ENCODE measurements around the gene ACOT8. TPM values are rescaled to one million over a fixed set of nuclear protein-coding genes. Genes with fewer than 3 reads are reported as not detected.

Gene ACOT8
- total and polyA plus RNA-seq, 2 experiments from 2014 or later, result 32.9 to 55.2 TPM

GRCh38 chr20:45823949-45824835 lies 33.0 kb downstream of the ACOT8 start:
- WGBS, 2 experiments (ENCODE audit: low coverage in 1 of 2, low lambda C conversion rate in 2 of 2, missing lambda C conversion rate in 2 of 2), result 18 to 21% methylated on average over 54 to 57 of the region's 57 CpGs
- H3K9me3 ChIP-seq (ENCODE audit: low read depth), result no peaks in the 10 kb centered on the region
- peak overlapping the region; percentile 68 for H2AFZ ChIP-seq
- peaks cover 9% of the 10 kb centered on the region; the same call in 1 of the 2 replicates for H3F3A ChIP-seq (ENCODE audit: insufficient read depth)
- H3K9me2 ChIP-seq (ENCODE audit: insufficient read depth), result no peaks in the 10 kb centered on the region
- H3K36me3 ChIP-seq (ENCODE audit: low read depth), result no peaks in the 10 kb centered on the region
- no peak overlapping the region for H3K27ac ChIP-seq
- DNase-seq, result peak; percentile 65
- H3K4me3 ChIP-seq, result no peak overlapping the region
- H3K27me3 ChIP-seq (replicated peaks; ENCODE audit: insufficient read depth), result no peaks in the 10 kb centered on the region
- TF ChIP-seq EZH2phosphoT487 (IDR thresholded peaks at IDR 0.05; ENCODE audit: insufficient read depth, low read depth) (no peak), EZH2 (IDR thresholded peaks at IDR 0.05; ENCODE audit: insufficient read depth, poor library complexity, severe bottlenecking) (no peak)
- H4K20me1 ChIP-seq (ENCODE audit: insufficient read depth), result no peaks in the 10 kb centered on the region
- in situ Hi-C loops (cut with MboI), result loop anchor here (10.0 kb wide), 1 partner anchor 131 kb away; no protein-coding TSS in a partner anchor
- H3K79me2 ChIP-seq (ENCODE audit: insufficient read depth), result no peaks in the 10 kb centered on the region
- H3K4me2 ChIP-seq (ENCODE audit: unreplicated experiment), result peak overlapping the region; percentile 28
- H3K9ac ChIP-seq, result no peak overlapping the region
- H3K4me1 ChIP-seq (ENCODE audit: insufficient read depth), result peaks cover 11% of the 10 kb centered on the region

- Histone ChIP-seq H3K27ac (no peak overlapping the region), H3K79me2 (ENCODE audit: insufficient read depth) (no peaks in the 10 kb centered on the region), H3K36me3 (ENCODE audit: low read depth) (no peaks in the 10 kb centered on the region), H2AFZ (0 out of 2 replicates have a peak overlapping the region, but pooled peaks have one; percentile 37), H3K4me3 (0 out of 2 replicates have a peak overlapping the region, but pooled peaks have one; percentile 30), H3K9ac (no peak overlapping the region), H3K9me2 (ENCODE audit: insufficient read depth) (no peaks in the 10 kb centered on the region), H3K4me1 (ENCODE audit: insufficient read depth) (peaks cover 16% of the 10 kb centered on the region), H3K27me3 (replicated peaks; ENCODE audit: insufficient read depth) (no peaks in the 10 kb centered on the region), H3F3A (ENCODE audit: insufficient read depth) (peaks cover 17% of the 10 kb centered on the region; the same call in 1 of the 2 replicates), H3K9me3 (ENCODE audit: low read depth) (no peaks in the 10 kb centered on the region), H3K4me2 (ENCODE audit: unreplicated experiment) (peak overlapping the region; percentile 43), H4K20me1 (ENCODE audit: insufficient read depth) (no peaks in the 10 kb centered on the region)
- in situ Hi-C loops (cut with MboI), result loop anchor here (10.0 kb wide), 1 partner anchor 132 kb away; no protein-coding TSS in a partner anchor
- TF ChIP-seq EZH2phosphoT487 (IDR thresholded peaks at IDR 0.05; ENCODE audit: insufficient read depth, low read depth) (no peak), EZH2 (IDR thresholded peaks at IDR 0.05; ENCODE audit: insufficient read depth, poor library complexity, severe bottlenecking) (no peak)
- peak; percentile 75 for DNase-seq
- 8% methylated on average over 21 to 24 of the region's 24 CpGs for WGBS, 2 experiments (ENCODE audit: low coverage in 1 of 2, low lambda C conversion rate in 2 of 2, missing lambda C conversion rate in 2 of 2)
Measured at GRCh38 chr20:45822857-45823256, 34.3 kb downstream of the ACOT8 start.

GRCh38 chr20:45821947-45822346 lies 35.2 kb downstream of the ACOT8 start:
- peaks cover 25% of the 10 kb centered on the region for H3K4me1 ChIP-seq (ENCODE audit: insufficient read depth)
- H4K20me1 ChIP-seq (ENCODE audit: insufficient read depth), result no peaks in the 10 kb centered on the region
- H3K9me3 ChIP-seq (ENCODE audit: low read depth), result no peaks in the 10 kb centered on the region
- TF ChIP-seq EZH2phosphoT487 (IDR thresholded peaks at IDR 0.05; ENCODE audit: insufficient read depth, low read depth) (no peak), EZH2 (IDR thresholded peaks at IDR 0.05; ENCODE audit: insufficient read depth, poor library complexity, severe bottlenecking) (no peak)
- H3K79me2 ChIP-seq (ENCODE audit: insufficient read depth), result no peaks in the 10 kb centered on the region
- H3K9ac ChIP-seq, result no peak overlapping the region
- no peaks in the 10 kb centered on the region for H3K36me3 ChIP-seq (ENCODE audit: low read depth)
- H3K9me2 ChIP-seq (ENCODE audit: insufficient read depth), result no peaks in the 10 kb centered on the region
- H3K4me2 ChIP-seq (ENCODE audit: unreplicated experiment), result no peak overlapping the region
- no peak overlapping the region for H3K4me3 ChIP-seq
- no peaks in the 10 kb centered on the region for H3K27me3 ChIP-seq (replicated peaks; ENCODE audit: insufficient read depth)
- no peak overlapping the region for H3K27ac ChIP-seq
- 89% methylated on average over 2 of the region's 2 CpGs for WGBS, 2 experiments (ENCODE audit: low coverage in 1 of 2, low lambda C conversion rate in 2 of 2, missing lambda C conversion rate in 2 of 2)
- no peak overlapping the region for H2AFZ ChIP-seq
- DNase-seq, result no peak
- in situ Hi-C loops (cut with MboI), result loop anchor here (10.0 kb wide), 1 partner anchor 133 kb away; no protein-coding TSS in a partner anchor
- H3F3A ChIP-seq (ENCODE audit: insufficient read depth), result peaks cover 26% of the 10 kb centered on the region; the same call in 1 of the 2 replicates

GRCh38 chr20:45819466-45819865 lies 37.7 kb downstream of the ACOT8 start:
- no peak for DNase-seq
- no peaks in the 10 kb centered on the region for H3K27me3 ChIP-seq (replicated peaks; ENCODE audit: insufficient read depth)
- peaks cover 22% of the 10 kb centered on the region for H3F3A ChIP-seq (ENCODE audit: insufficient read depth)
- H3K4me1 ChIP-seq (ENCODE audit: insufficient read depth), result peaks cover 14% of the 10 kb centered on the region
- no peak overlapping the region for H3K4me2 ChIP-seq (ENCODE audit: unreplicated experiment)
- no peaks in the 10 kb centered on the region for H3K36me3 ChIP-seq (ENCODE audit: low read depth)
- peaks cover 16% of the 10 kb centered on the region for H3K79me2 ChIP-seq (ENCODE audit: insufficient read depth)
- no peak overlapping the region for H3K9ac ChIP-seq
- TF ChIP-seq EZH2 (IDR thresholded peaks at IDR 0.05; ENCODE audit: insufficient read depth, poor library complexity, severe bottlenecking) (no peak), EZH2phosphoT487 (IDR thresholded peaks at IDR 0.05; ENCODE audit: insufficient read depth, low read depth) (no peak)
- no peaks in the 10 kb centered on the region for H3K9me2 ChIP-seq (ENCODE audit: insufficient read depth)
- no peak overlapping the region for H2AFZ ChIP-seq
- 91 to 95% methylated on average over 4 of the region's 4 CpGs for WGBS, 2 experiments (ENCODE audit: low coverage in 1 of 2, low lambda C conversion rate in 2 of 2, missing lambda C conversion rate in 2 of 2)
- no peak overlapping the region for H3K4me3 ChIP-seq
- H3K9me3 ChIP-seq (ENCODE audit: low read depth), result no peaks in the 10 kb centered on the region
- H3K27ac ChIP-seq, result no peak overlapping the region
- H4K20me1 ChIP-seq (ENCODE audit: insufficient read depth), result no peaks in the 10 kb centered on the region
- in situ Hi-C loops (cut with MboI), result no loop called here

Measured in GM23248 (cell line).